HEK293 (cell line): ENCODE data around the gene DYNLT2.

ENCODE experiments used
- CTCF ChIA-PET: fragments of 350-600 bp; formaldehyde crosslinking; extraction: SDS; loops from one replicate; lab custom pipeline; 2021; ENCODE audit warnings: antibody characterized with exemption; lab: Yijun Ruan, JAX
- POLR2A ChIA-PET: fragments of 300-600 bp; formaldehyde crosslinking; extraction: SDS; loops from one replicate; lab custom pipeline; 2020; ENCODE audit warnings: antibody characterized with exemption, inconsistent platforms; lab: Yijun Ruan, JAX
- H3K27ac ChIP-seq: fragments of 200-500 bp; sonication (Bioruptor generic); 2 replicates; pipeline ENCODE4 v1.5.1; 2014; ENCODE audit warnings: low read depth, low read length, control low read depth, inconsistent platforms; ENCODE audit errors: extremely low read depth
- H3K36me3 ChIP-seq, 2 experiments: fragments of 200-500 bp in 1 of 2; sonication (Bioruptor generic) in 1 of 2; 1 replicate in 1 of 2; 2 replicates in 1 of 2; pipeline ENCODE4 v1.5.1; 2014 to 2017; ENCODE audit warnings: inconsistent platforms in 2 of 2, low read length in 2 of 2; ENCODE audit not compliant: control insufficient read depth in 2 of 2, insufficient read depth in 1 of 2
- H3K4me1 ChIP-seq: fragments of 200-500 bp; sonication (Bioruptor generic); 2 replicates; pipeline ENCODE4 v1.5.1; 2014; ENCODE audit warnings: mild to moderate bottlenecking, low read length, inconsistent platforms; ENCODE audit not compliant: control insufficient read depth, insufficient read depth
- H3K4me3 ChIP-seq: 2 replicates; pipeline ENCODE4 v1.5.1; 2011; ENCODE audit warnings: low read depth, mild to moderate bottlenecking, control low read depth, low read length, moderate library complexity
- H3K9me3 ChIP-seq: fragments of 200-500 bp; sonication (Bioruptor generic); 2 replicates; pipeline ENCODE4 v1.5.1; 2014; ENCODE audit warnings: low read depth, low read length, inconsistent platforms; ENCODE audit not compliant: control insufficient read depth, insufficient read depth
- FEZF1 ChIP-seq: fragments of 450-650 bp; formaldehyde crosslinking; IDR thresholded peaks from 2 replicates; pipeline ENCODE4 v1.5.1; 2016; ENCODE audit warnings: missing biosample characterization, missing genetic modification characterization
- MZF1 ChIP-seq: fragments of 450-650 bp; formaldehyde crosslinking; IDR thresholded peaks from 2 replicates; pipeline ENCODE4 v1.5.1; 2017; ENCODE audit warnings: missing biosample characterization, missing genetic modification characterization, borderline replicate concordance
- ZBTB17 ChIP-seq: fragments of 450-650 bp; formaldehyde crosslinking; IDR thresholded peaks from 2 replicates; pipeline ENCODE4 v1.5.1; 2016; ENCODE audit warnings: missing biosample characterization, missing genetic modification characterization
- ZNF221 ChIP-seq: fragments of 450-650 bp; formaldehyde crosslinking; IDR thresholded peaks from 2 replicates; pipeline ENCODE4 v1.5.1; 2017; ENCODE audit warnings: missing biosample characterization, missing genetic modification characterization, borderline replicate concordance
- ZNF404 ChIP-seq: fragments of 450-650 bp; formaldehyde crosslinking; IDR thresholded peaks from 2 replicates; pipeline ENCODE4 v1.5.1; 2017; ENCODE audit warnings: missing biosample characterization, missing genetic modification characterization
- ZNF530 ChIP-seq: fragments of 450-650 bp; formaldehyde crosslinking; IDR thresholded peaks from 2 replicates; pipeline ENCODE4 v1.5.1; 2016; ENCODE audit warnings: low read depth, missing biosample characterization, missing genetic modification characterization
- ZSCAN16 ChIP-seq: fragments of 450-650 bp; formaldehyde crosslinking; IDR thresholded peaks from 2 replicates; pipeline ENCODE4 v1.5.1; 2016; ENCODE audit warnings: missing biosample characterization, missing genetic modification characterization
- ZSCAN18 ChIP-seq: fragments of 450-650 bp; formaldehyde crosslinking; IDR thresholded peaks from 2 replicates; pipeline ENCODE4 v1.5.1; 2016; ENCODE audit warnings: missing biosample characterization, missing genetic modification characterization
- TF ChIP-seq, protein P1 (sequence below): fragments of 450-650 bp; formaldehyde crosslinking; IDR thresholded peaks from 2 replicates; pipeline ENCODE4 v1.5.1; 2016; ENCODE audit warnings: missing biosample characterization, missing genetic modification characterization
- TF ChIP-seq, protein P2 (sequence below): fragments of 450-650 bp; formaldehyde crosslinking; IDR thresholded peaks from 2 replicates; pipeline ENCODE4 v1.5.1; 2016; ENCODE audit warnings: missing biosample characterization, missing genetic modification characterization, borderline replicate concordance
- TF ChIP-seq, protein P3 (sequence below): fragments of 450-650 bp; formaldehyde crosslinking; IDR thresholded peaks from 2 replicates; pipeline ENCODE4 v1.5.1; 2016; ENCODE audit warnings: missing biosample characterization, missing genetic modification characterization
- TF ChIP-seq, protein P4 (sequence below): fragments of 450-650 bp; formaldehyde crosslinking; IDR thresholded peaks from 2 replicates; pipeline ENCODE4 v1.5.1; 2016; ENCODE audit warnings: missing biosample characterization, missing genetic modification characterization
- TF ChIP-seq, protein P5 (sequence below): fragments of 450-650 bp; formaldehyde crosslinking; IDR thresholded peaks from 2 replicates; pipeline ENCODE4 v1.5.1; 2017; ENCODE audit warnings: missing biosample characterization, missing genetic modification characterization

DYNLT2 gene

DNA sequence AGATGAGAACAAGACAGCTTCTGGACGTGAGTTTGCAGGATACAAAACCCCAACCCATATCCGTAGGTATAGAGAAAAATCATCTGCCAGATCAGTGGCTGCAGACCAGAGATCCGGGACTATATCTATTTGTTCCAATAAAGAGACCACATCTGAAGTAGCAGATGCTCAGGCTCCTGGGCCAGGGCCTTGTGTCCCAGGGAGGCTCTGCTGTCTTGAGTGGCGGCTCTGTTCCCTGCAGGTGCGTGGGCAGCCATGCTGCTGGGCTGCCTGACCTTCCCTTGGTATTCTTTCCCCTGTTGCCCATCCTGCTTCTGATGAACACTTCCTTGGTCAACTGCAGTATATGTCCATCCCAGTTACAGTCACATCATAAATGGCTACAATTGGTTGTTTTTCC is 35.0 kb upstream of the DYNLT2 start:
- TF ChIP-seq ZBTB17 (tag by site-specific recombination) = no peak
- TF ChIP-seq, all 188 proteins: peak for 0
- H3K27ac ChIP-seq = no peak overlapping the region
- H3K4me3 ChIP-seq = no peak overlapping the region
- ChIA-PET CTCF (interaction anchor here (0.6 kb wide), 1 partner anchor 20 kb away, joined by 3 read pairs; no protein-coding TSS in a partner anchor), POLR2A (no interaction called here)
- H3K4me1 ChIP-seq = no peaks in the 10 kb centered on the region
- H3K9me3 ChIP-seq = no peaks in the 10 kb centered on the region
- H3K36me3 ChIP-seq = peaks cover 0 to 28% of the 10 kb centered on the region in 2 experiments; a peak in 1 of 3 replicates

GRCh38 chr6:169785566-169785965 is 34.2 kb upstream of the DYNLT2 start:
- CTCF ChIA-PET = interaction anchor here (0.6 kb wide), 1 partner anchor 20 kb away, joined by 3 read pairs; no protein-coding TSS in a partner anchor
- Histone ChIP-seq H3K4me1 (no peaks in the 10 kb centered on the region), H3K4me3 (no peak overlapping the region), H3K9me3 (no peaks in the 10 kb centered on the region), H3K27ac (no peak overlapping the region), H3K36me3 (peaks cover 0 to 30% of the 10 kb centered on the region in 2 experiments; a peak in 1 of 3 replicates)
- POLR2A ChIA-PET = no interaction called here
- no peak for TF ChIP-seq FEZF1
- no peak for TF ChIP-seq ZSCAN16
- no peak for TF ChIP-seq ZSCAN18
- TF ChIP-seq ZNF221 (tag by site-specific recombination) = no peak
- TF ChIP-seq, protein P1, sequence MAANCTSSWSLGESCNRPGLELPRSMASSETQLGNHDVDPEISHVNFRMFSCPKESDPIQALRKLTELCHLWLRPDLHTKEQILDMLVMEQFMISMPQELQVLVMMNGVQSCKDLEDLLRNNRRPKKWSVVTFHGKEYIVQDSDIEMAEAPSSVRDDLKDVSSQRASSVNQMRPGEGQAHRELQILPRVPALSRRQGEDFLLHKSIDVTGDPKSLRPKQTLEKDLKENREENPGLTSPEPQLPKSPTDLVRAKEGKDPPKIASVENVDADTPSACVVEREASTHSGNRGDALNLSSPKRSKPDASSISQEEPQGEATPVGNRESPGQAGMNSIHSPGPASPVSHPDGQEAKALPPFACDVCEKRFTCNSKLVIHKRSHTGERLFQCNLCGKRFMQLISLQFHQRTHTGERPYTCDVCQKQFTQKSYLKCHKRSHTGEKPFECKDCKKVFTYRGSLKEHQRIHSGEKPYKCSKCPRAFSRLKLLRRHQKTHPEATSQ (tag by site-specific recombination) = no peak
- TF ChIP-seq MZF1 (tag by site-specific recombination) = no peak
- TF ChIP-seq, protein P2, sequence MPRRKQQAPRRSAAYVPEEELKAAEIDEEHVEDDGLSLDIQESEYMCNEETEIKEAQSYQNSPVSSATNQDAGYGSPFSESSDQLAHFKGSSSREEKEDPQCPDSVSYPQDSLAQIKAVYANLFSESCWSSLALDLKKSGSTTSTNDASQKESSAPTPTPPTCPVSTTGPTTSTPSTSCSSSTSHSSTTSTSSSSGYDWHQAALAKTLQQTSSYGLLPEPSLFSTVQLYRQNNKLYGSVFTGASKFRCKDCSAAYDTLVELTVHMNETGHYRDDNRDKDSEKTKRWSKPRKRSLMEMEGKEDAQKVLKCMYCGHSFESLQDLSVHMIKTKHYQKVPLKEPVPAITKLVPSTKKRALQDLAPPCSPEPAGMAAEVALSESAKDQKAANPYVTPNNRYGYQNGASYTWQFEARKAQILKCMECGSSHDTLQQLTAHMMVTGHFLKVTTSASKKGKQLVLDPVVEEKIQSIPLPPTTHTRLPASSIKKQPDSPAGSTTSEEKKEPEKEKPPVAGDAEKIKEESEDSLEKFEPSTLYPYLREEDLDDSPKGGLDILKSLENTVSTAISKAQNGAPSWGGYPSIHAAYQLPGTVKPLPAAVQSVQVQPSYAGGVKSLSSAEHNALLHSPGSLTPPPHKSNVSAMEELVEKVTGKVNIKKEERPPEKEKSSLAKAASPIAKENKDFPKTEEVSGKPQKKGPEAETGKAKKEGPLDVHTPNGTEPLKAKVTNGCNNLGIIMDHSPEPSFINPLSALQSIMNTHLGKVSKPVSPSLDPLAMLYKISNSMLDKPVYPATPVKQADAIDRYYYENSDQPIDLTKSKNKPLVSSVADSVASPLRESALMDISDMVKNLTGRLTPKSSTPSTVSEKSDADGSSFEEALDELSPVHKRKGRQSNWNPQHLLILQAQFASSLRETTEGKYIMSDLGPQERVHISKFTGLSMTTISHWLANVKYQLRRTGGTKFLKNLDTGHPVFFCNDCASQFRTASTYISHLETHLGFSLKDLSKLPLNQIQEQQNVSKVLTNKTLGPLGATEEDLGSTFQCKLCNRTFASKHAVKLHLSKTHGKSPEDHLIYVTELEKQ = no peak
- TF ChIP-seq, protein P3, sequence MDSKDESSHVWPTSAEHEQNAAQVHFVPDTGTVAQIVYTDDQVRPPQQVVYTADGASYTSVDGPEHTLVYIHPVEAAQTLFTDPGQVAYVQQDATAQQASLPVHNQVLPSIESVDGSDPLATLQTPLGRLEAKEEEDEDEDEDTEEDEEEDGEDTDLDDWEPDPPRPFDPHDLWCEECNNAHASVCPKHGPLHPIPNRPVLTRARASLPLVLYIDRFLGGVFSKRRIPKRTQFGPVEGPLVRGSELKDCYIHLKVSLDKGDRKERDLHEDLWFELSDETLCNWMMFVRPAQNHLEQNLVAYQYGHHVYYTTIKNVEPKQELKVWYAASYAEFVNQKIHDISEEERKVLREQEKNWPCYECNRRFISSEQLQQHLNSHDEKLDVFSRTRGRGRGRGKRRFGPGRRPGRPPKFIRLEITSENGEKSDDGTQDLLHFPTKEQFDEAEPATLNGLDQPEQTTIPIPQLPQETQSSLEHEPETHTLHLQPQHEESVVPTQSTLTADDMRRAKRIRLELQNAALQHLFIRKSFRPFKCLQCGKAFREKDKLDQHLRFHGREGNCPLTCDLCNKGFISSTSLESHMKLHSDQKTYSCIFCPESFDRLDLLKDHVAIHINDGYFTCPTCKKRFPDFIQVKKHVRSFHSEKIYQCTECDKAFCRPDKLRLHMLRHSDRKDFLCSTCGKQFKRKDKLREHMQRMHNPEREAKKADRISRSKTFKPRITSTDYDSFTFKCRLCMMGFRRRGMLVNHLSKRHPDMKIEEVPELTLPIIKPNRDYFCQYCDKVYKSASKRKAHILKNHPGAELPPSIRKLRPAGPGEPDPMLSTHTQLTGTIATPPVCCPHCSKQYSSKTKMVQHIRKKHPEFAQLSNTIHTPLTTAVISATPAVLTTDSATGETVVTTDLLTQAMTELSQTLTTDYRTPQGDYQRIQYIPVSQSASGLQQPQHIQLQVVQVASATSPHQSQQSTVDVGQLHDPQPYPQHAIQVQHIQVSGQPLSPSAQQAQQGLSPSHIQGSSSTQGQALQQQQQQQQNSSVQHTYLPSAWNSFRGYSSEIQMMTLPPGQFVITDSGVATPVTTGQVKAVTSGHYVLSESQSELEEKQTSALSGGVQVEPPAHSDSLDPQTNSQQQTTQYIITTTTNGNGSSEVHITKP = no peak
- no peak for TF ChIP-seq ZNF404 (tag by site-specific recombination)
- TF ChIP-seq, protein P4, sequence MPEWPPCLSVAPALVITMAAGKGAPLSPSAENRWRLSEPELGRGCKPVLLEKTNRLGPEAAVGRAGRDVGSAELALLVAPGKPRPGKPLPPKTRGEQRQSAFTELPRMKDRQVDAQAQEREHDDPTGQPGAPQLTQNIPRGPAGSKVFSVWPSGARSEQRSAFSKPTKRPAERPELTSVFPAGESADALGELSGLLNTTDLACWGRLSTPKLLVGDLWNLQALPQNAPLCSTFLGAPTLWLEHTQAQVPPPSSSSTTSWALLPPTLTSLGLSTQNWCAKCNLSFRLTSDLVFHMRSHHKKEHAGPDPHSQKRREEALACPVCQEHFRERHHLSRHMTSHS = no peak
- TF ChIP-seq, protein P5, sequence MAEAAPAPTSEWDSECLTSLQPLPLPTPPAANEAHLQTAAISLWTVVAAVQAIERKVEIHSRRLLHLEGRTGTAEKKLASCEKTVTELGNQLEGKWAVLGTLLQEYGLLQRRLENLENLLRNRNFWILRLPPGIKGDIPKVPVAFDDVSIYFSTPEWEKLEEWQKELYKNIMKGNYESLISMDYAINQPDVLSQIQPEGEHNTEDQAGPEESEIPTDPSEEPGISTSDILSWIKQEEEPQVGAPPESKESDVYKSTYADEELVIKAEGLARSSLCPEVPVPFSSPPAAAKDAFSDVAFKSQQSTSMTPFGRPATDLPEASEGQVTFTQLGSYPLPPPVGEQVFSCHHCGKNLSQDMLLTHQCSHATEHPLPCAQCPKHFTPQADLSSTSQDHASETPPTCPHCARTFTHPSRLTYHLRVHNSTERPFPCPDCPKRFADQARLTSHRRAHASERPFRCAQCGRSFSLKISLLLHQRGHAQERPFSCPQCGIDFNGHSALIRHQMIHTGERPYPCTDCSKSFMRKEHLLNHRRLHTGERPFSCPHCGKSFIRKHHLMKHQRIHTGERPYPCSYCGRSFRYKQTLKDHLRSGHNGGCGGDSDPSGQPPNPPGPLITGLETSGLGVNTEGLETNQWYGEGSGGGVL (tag by site-specific recombination) = no peak
- no peak for TF ChIP-seq ZNF530
